Astrocyte (in vitro differentiated cells and primary cell): ENCODE data around the gene MYADML2. TPM values are rescaled to one million over a fixed set of nuclear protein-coding genes. Genes with fewer than 3 reads are reported as not detected.

Experiments used
- DNase-seq: peaks from one replicate; pipeline ENCODE4 v3.0.0-alpha.2; 2010; ENCODE audit warnings: low read depth
- FAIRE-seq: peaks from 2 replicates; lab custom pipeline; 2011; peaks lifted over from hg19 to GRCh38; lab: Jason Lieb, UNC
- H2AFZ ChIP-seq: 2 replicates; pipeline ENCODE4 v1.6.0; 2012; ENCODE audit warnings: low read depth, low read length, inconsistent platforms
- H3K27ac ChIP-seq: 2 replicates; pipeline ENCODE4 v1.5.1; 2011; ENCODE audit warnings: low read depth, low read length, inconsistent platforms
- H3K27me3 ChIP-seq: 2 replicates; pipeline ENCODE4 v1.6.0; 2011; ENCODE audit warnings: low read length, inconsistent platforms; ENCODE audit not compliant: insufficient read depth
- H3K36me3 ChIP-seq: 2 replicates; pipeline ENCODE4 v1.5.1; 2011; ENCODE audit warnings: low read length, inconsistent platforms; ENCODE audit not compliant: insufficient read depth
- H3K4me1 ChIP-seq: 2 replicates; pipeline ENCODE4 v1.5.1; 2011; ENCODE audit warnings: low read length, inconsistent platforms; ENCODE audit not compliant: insufficient read depth
- H3K4me2 ChIP-seq: 2 replicates; pipeline ENCODE4 v1.6.0; 2012; ENCODE audit warnings: low read length, inconsistent platforms
- H3K4me3 ChIP-seq: 2 replicates; pipeline ENCODE4 v1.5.1; 2011; ENCODE audit warnings: low read depth, mild to moderate bottlenecking, low read length, inconsistent platforms; ENCODE audit not compliant: insufficient read depth
- H3K79me2 ChIP-seq: 2 replicates; pipeline ENCODE4 v1.6.0; 2012; ENCODE audit warnings: mild to moderate bottlenecking, low read length, inconsistent platforms; ENCODE audit not compliant: insufficient read depth
- H3K9ac ChIP-seq: 2 replicates; pipeline ENCODE4 v1.6.0; 2012; ENCODE audit warnings: mild to moderate bottlenecking, low read length, inconsistent platforms
- H3K9me3 ChIP-seq: 2 replicates; pipeline ENCODE4 v1.5.1; 2012; ENCODE audit warnings: low read depth, mild to moderate bottlenecking, low read length, inconsistent platforms; ENCODE audit not compliant: insufficient read depth
- H4K20me1 ChIP-seq: 2 replicates; pipeline ENCODE4 v1.6.0; 2012; ENCODE audit warnings: low read length, inconsistent platforms; ENCODE audit not compliant: insufficient read depth
- H3K27ac Mint-ChIP-seq: one replicate; pipeline ENCODE4 v1.8.0; 2021; ENCODE audit warnings: mild to moderate bottlenecking, mixed read lengths; ENCODE audit not compliant: unreplicated experiment
- H3K27me3 Mint-ChIP-seq: one replicate; pipeline ENCODE4 v1.8.0; 2021; ENCODE audit warnings: low read depth, mixed read lengths; ENCODE audit not compliant: unreplicated experiment
- H3K36me3 Mint-ChIP-seq: one replicate; pipeline ENCODE4 v1.8.0; 2021; ENCODE audit warnings: low read depth, mixed read lengths; ENCODE audit not compliant: unreplicated experiment
- H3K4me1 Mint-ChIP-seq: one replicate; pipeline ENCODE4 v1.8.0; 2021; ENCODE audit warnings: low read depth, mixed read lengths; ENCODE audit not compliant: unreplicated experiment
- H3K4me3 Mint-ChIP-seq: one replicate; pipeline ENCODE4 v1.8.0; 2021; ENCODE audit warnings: mild to moderate bottlenecking, moderate library complexity, mixed read lengths; ENCODE audit not compliant: unreplicated experiment
- H3K9me3 Mint-ChIP-seq: one replicate; pipeline ENCODE4 v1.8.0; 2021; ENCODE audit warnings: mild to moderate bottlenecking, mixed read lengths; ENCODE audit not compliant: unreplicated experiment
- EZH2 ChIP-seq: IDR thresholded peaks from 2 replicates; pipeline ENCODE4 v1.6.1; 2012; ENCODE audit warnings: mild to moderate bottlenecking, low read length, inconsistent platforms; ENCODE audit not compliant: insufficient read depth
- total RNA-seq: library from RNA; stranded (reverse); gene quantifications from 2 replicates; pipeline ENCODE4 v1.2.1, GENCODE V29; 2021
- TF ChIP-seq, protein P1 (sequence below): IDR thresholded peaks from 2 replicates; pipeline ENCODE4 v1.5.1; 2011; ENCODE audit warnings: low read depth, mild to moderate bottlenecking, inconsistent platforms, low read length, moderate library complexity; ENCODE audit not compliant: insufficient read depth

Gene MYADML2
- total RNA-seq, 1 donor from 2014 or later: not detected

DNA sequence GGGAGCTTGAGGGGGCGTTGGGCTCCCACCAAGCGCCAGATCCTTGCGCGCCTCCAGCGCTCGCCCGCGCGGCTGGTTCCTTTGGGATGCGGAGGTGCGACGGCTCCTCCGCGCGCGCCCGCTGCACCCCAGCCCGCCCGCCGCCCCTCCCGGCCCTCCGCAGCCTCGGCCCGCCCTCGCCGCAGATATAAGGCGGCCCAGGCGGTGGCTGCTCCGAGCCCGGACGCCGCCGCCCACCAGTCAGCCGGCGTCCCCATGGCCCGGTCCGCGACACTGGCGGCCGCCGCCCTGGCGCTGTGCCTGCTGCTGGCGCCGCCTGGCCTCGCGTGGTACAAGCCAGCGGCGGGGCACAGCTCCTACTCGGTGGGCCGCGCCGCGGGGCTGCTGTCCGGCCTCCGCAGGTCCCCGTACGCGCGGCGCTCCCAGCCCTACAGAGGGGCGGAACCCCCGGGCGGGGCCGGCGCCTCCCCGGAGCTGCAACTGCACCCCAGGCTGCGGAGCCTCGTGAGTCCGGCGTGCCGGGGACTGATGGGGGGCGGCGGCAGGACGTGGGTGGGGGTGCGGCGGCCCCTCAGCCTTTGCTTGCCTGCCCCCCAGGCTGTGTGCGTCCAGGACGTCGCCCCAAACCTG lies 44.9 kb downstream of the MYADML2 start, which contains the start of gene NPB:
Gene NPB (plus strand): TSS at position 216 of the 630 bp plus-strand sequence. CDS start 40 bp downstream, at position 256.
- Histone ChIP-seq H3K27me3 (no peaks in the 10 kb centered on the region), H3K79me2 (peaks cover 11% of the 10 kb centered on the region), H3K27ac (no peak within 1 kb of the TSS), H4K20me1 (peaks cover 26% of the 10 kb centered on the region), H3K4me3 (peak within 1 kb of the TSS; percentile 1), H3K36me3 (no peaks in the 10 kb centered on the region), H2AFZ (no peak within 1 kb of the TSS), H3K4me2 (peak within 1 kb of the TSS; percentile 77), H3K9me3 (no peaks in the 10 kb centered on the region), H3K4me1 (peaks cover 32% of the 10 kb centered on the region), H3K9ac (no peak within 1 kb of the TSS)
- no peaks in the 10 kb centered on the region for H3K27me3 Mint-ChIP-seq
- FAIRE-seq: no peak
- H3K27ac Mint-ChIP-seq: peak within 1 kb of the TSS; percentile 13
- H3K4me1 Mint-ChIP-seq: peaks cover 12% of the 10 kb centered on the region
- H3K9me3 Mint-ChIP-seq: no peaks in the 10 kb centered on the region
- no peak for TF ChIP-seq EZH2
- TF ChIP-seq, protein P1, sequence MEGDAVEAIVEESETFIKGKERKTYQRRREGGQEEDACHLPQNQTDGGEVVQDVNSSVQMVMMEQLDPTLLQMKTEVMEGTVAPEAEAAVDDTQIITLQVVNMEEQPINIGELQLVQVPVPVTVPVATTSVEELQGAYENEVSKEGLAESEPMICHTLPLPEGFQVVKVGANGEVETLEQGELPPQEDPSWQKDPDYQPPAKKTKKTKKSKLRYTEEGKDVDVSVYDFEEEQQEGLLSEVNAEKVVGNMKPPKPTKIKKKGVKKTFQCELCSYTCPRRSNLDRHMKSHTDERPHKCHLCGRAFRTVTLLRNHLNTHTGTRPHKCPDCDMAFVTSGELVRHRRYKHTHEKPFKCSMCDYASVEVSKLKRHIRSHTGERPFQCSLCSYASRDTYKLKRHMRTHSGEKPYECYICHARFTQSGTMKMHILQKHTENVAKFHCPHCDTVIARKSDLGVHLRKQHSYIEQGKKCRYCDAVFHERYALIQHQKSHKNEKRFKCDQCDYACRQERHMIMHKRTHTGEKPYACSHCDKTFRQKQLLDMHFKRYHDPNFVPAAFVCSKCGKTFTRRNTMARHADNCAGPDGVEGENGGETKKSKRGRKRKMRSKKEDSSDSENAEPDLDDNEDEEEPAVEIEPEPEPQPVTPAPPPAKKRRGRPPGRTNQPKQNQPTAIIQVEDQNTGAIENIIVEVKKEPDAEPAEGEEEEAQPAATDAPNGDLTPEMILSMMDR: no peak
- H3K4me3 Mint-ChIP-seq: no peak within 1 kb of the TSS
- DNase-seq: no peak
- peaks cover 8% of the 10 kb centered on the region for H3K36me3 Mint-ChIP-seq

DNA sequence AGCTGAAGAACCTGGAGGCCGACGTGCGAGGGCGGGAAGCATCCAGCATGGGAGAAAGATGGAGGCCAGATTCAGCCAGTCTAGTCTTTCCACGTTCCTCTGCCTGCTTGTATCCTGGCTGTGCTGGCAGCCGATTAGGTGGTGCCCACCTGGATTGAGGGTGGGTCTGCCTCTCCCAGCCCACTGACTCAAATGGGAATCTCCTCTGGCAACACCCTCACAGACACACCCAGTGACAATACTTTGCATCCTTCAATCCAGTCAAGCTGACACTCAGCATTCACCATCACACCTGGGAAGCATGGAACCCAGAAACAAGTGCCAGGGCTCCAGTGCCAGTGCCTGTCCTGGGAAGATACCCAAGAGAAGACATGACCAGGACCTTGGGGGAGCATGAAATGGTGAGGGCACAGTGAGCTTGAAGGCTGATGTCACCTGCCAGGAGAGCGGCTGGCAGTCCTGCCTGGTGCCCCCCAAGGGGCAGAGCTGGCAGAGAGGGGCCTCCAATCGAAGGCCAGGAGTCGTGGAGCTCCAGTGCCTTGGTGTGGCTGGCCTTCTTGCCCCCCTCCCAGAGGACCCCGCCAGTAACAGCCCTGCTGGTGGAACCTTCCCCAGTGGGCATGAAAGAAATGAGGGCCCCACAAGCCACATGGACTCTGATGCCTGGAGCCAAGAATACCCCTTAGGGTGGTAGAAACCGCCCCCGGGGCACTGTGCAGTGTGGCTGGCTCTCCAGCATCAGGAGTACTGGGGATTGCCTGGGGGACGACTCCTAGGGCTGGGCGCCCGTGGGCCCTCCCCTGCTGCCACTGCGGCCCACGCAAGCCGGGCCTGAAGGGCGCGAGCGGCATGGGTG lies 45.6 kb downstream of the MYADML2 start:
- Mint-ChIP-seq H3K36me3 (peaks cover 8% of the 10 kb centered on the region), H3K27ac (peak overlapping the region; percentile 13), H3K9me3 (no peaks in the 10 kb centered on the region), H3K27me3 (no peaks in the 10 kb centered on the region), H3K4me3 (no peak overlapping the region), H3K4me1 (peaks cover 12% of the 10 kb centered on the region)
- H3K9me3 ChIP-seq: no peaks in the 10 kb centered on the region
- peaks cover 32% of the 10 kb centered on the region for H3K4me1 ChIP-seq
- DNase-seq (no peak), FAIRE-seq (no peak)
- H3K4me2 ChIP-seq: peak overlapping the region; percentile 77
- TF ChIP-seq EZH2: no peak
- TF ChIP-seq, protein P1: no peak
- H3K27ac ChIP-seq: no peak overlapping the region
- no peak overlapping the region for H2AFZ ChIP-seq
- H4K20me1 ChIP-seq: peaks cover 26% of the 10 kb centered on the region
- no peak overlapping the region for H3K9ac ChIP-seq
- H3K36me3 ChIP-seq: peaks cover 2% of the 10 kb centered on the region
- no peaks in the 10 kb centered on the region for H3K27me3 ChIP-seq
- H3K4me3 ChIP-seq: peak overlapping the region; percentile 1
- peaks cover 13% of the 10 kb centered on the region for H3K79me2 ChIP-seq
